Epithelial cell of esophagus (primary cell): ENCODE measurements around the gene SLC36A1.
A peak's percentile ranks its signal among the peaks of the same experiment; 100 is the strongest.

Experiments used
- DNase-seq: peaks from one replicate; pipeline ENCODE4 v3.0.0; 2010; ENCODE audit warnings: low read depth
- H3K4me3 ChIP-seq: 2 replicates; pipeline ENCODE4 v1.5.1; 2011; ENCODE audit warnings: mild to moderate bottlenecking, low read length, control low read depth
- TF ChIP-seq, protein P1 (sequence below): IDR thresholded peaks from 2 replicates; pipeline ENCODE4 v1.5.1; 2011; ENCODE audit warnings: low read depth, mild to moderate bottlenecking, low read length, control low read depth, inconsistent platforms; ENCODE audit not compliant: insufficient read depth; ENCODE audit errors: missing control alignments

SLC36A1 gene

DNA sequence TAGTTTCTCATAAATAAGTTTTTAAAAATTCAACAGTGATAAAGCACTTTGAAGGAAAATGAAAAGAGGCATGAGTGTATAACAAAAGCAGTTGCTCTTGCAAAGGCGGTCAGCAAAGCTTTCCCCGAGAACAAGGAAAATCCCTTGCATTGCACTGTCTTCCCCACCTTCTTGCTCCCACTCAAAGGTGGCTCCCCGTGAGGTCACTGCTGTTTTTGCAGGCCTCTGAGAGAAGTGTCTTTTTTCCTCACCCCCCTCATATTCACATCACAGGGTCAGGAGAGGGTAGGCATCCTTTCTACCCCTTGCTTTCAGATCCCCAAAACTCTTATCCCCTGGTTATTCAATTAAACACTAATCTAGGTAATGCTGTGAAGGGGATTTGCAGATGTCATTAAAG, 15.2 kb upstream of the SLC36A1 start:
- TF ChIP-seq, protein P1, sequence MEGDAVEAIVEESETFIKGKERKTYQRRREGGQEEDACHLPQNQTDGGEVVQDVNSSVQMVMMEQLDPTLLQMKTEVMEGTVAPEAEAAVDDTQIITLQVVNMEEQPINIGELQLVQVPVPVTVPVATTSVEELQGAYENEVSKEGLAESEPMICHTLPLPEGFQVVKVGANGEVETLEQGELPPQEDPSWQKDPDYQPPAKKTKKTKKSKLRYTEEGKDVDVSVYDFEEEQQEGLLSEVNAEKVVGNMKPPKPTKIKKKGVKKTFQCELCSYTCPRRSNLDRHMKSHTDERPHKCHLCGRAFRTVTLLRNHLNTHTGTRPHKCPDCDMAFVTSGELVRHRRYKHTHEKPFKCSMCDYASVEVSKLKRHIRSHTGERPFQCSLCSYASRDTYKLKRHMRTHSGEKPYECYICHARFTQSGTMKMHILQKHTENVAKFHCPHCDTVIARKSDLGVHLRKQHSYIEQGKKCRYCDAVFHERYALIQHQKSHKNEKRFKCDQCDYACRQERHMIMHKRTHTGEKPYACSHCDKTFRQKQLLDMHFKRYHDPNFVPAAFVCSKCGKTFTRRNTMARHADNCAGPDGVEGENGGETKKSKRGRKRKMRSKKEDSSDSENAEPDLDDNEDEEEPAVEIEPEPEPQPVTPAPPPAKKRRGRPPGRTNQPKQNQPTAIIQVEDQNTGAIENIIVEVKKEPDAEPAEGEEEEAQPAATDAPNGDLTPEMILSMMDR = no peak
- DNase-seq = no peak
- H3K4me3 ChIP-seq = no peak overlapping the region

DNA sequence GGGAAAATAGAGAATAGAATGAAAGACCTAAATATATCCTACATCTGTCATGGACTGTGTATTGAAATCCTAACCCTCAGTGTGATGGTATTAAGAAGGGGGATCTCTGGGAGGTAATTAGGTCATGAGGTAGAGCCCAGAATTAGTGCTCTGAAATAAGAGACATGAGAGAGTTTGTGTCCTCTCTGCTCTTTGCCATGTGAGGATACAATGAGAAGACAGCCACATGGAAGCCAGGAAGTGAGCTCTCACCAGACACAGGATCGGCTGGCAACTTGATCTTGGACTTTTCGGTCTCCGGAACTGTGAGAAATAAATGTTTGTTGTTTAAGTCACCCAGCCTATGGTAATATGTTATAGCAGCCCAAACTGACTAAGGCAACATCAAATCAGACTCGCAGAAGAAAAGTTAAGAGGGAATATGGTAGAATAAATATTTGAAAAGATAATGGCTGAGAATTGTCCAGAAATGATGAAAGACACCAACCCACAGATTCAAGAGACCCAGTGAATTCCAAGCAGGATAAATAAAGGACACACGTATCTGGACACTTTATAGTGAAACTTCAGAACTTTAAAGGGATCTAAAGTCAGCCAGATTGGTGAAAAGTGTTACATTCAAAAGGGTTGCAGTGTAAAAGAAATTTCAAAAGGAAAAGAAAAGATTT, 12.7 kb upstream of the SLC36A1 start:
- TF ChIP-seq, protein P1 = no peak
- no peak for DNase-seq
- no peak overlapping the region for H3K4me3 ChIP-seq

DNA sequence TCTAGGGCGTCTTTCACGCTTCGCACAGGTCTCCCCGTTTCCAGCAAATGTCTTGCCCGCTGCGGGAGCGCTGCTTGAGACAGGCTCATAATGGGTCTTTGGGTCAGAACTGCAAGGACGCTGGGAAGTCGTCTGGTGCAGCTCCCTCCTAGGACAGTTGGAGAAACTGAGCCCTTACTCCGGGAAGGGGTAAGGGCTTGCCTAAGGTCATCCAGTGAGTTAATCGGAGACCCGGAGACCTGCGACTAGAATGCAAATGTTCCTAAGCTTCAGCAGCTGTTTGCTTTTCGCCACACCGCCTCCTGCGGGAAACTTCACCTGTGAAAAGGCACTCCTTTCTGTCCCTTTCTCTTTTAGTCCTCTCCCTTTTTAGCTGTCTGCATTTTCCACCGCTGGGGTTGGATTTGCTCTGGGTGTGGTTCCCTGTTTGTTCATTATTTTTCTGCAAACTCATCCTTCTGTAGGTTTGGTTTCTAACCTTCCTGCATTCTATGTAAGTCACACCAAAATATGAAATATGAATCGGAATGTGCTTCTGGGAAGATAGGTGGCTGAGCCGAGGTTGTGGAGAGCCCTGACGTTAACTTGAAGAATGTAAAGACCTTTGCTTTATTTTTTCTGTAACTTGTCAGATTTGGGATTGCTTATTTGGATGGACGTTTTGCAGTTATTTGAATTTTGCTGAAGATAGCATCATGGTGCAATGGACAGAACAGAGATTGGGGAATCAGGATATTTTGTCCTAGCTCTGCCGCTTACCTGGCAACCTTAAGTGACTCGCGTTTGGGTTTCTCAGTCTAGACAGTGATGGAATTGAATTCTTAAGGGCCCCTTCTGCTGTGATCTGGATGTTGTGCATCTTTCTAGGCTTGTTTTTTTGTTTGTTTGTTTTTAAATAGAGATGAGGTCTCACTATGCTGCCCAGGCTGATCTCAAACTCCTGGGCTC, 909 bp downstream of the SLC36A1 start:
- H3K4me3 ChIP-seq = peak overlapping the region; percentile 91
- TF ChIP-seq, protein P1 = peak; percentile 48
- DNase-seq = peak; percentile 48

GRCh38 chr5:151449297-151449696, 1.9 kb downstream of the SLC36A1 start:
- TF ChIP-seq, protein P1 = no peak
- no peak for DNase-seq
- no peak overlapping the region for H3K4me3 ChIP-seq

DNA sequence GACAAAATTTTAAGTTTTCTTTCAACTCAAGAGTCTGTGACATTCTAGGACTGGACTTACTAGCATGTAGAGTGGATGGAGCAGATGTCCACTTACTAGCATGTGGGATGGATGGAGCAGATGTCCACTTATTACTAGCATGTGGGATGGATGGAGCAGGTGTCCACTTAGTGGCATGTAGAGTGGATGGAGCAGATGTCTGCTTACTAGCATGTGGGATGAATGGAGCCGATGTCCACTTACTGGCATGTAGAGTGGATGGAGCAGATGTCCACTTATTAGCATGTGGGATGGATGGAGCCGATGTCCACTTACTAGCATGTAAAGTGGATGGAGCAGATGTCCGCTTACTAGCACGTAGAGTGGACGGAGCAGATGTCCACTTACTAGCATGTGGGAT, 2.4 kb downstream of the SLC36A1 start:
- no peak for DNase-seq
- TF ChIP-seq, protein P1 = no peak
- no peak overlapping the region for H3K4me3 ChIP-seq

DNA sequence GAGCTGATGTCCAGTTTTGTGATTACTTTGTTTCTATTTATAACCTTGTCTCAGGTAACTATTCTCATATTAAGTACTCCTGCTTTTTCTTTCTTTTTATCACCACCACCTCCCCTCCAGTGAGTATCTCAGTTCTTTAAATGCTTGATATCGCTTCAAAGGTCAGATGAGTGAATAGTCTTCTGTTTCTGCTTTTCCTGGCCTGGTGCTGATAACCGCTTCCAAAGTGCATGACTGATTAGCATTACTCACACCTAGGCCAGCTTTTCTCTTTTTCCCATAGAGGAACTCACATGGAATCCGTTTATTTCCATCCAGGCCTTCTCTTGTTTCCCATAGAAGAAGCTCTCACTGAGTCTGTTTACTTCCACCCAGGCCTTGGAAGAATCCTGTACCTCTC, 3.2 kb downstream of the SLC36A1 start:
- TF ChIP-seq, protein P1 = no peak
- no peak overlapping the region for H3K4me3 ChIP-seq
- no peak for DNase-seq
